Islet precursor cell (in vitro differentiated cells): ENCODE results near the gene VWC2.
A peak's percentile ranks its signal among the peaks of the same experiment; 100 is the strongest.

ENCODE experiments used
- DNase-seq: peaks from one replicate; pipeline ENCODE4 v3.0.0-alpha.2; 2018

Gene VWC2

GRCh38 chr7:49852619-49853462, 79.4 kb downstream of the VWC2 start:
- peak; percentile 76 for DNase-seq

GRCh38 chr7:49855281-49855980, 82.0 kb downstream of the VWC2 start:
- no peak for DNase-seq

GRCh38 chr7:49860293-49860692, 86.9 kb downstream of the VWC2 start:
- DNase-seq, result no peak

- no peak for DNase-seq
These were observed 92.8 kb downstream of the VWC2 start for GRCh38 chr7:49866076-49866735.

- no peak for DNase-seq
These were observed 93.5 kb downstream of the VWC2 start for GRCh38 chr7:49866910-49867309.

- no peak for DNase-seq
These were observed 100.0 kb downstream of the VWC2 start for GRCh38 chr7:49873420-49873819.

GRCh38 chr7:49875336-49875735, 101.9 kb downstream of the VWC2 start:
- DNase-seq, result no peak

- no peak for DNase-seq
These were observed 102.8 kb downstream of the VWC2 start for GRCh38 chr7:49876202-49876601.

GRCh38 chr7:49878089-49878488, 104.7 kb downstream of the VWC2 start:
- DNase-seq, result no peak

GRCh38 chr7:49878627-49879026, 105.2 kb downstream of the VWC2 start:
- DNase-seq, result no peak

GRCh38 chr7:49883933-49884332, 110.5 kb downstream of the VWC2 start:
- DNase-seq, result no peak

- DNase-seq, result no peak
These were observed 112.3 kb downstream of the VWC2 start for GRCh38 chr7:49885593-49886285.

- DNase-seq, result no peak
These were observed 119.0 kb downstream of the VWC2 start for GRCh38 chr7:49892481-49892880.

- DNase-seq, result no peak
These were observed 119.7 kb downstream of the VWC2 start for GRCh38 chr7:49893131-49893530.

GRCh38 chr7:49894543-49894942, 121.1 kb downstream of the VWC2 start:
- no peak for DNase-seq

- no peak for DNase-seq
These were observed 138.5 kb downstream of the VWC2 start for GRCh38 chr7:49911909-49912308.

- no peak for DNase-seq
These were observed 153.3 kb downstream of the VWC2 start for GRCh38 chr7:49926720-49927119.

- DNase-seq, result no peak
These were observed 154.2 kb downstream of the VWC2 start for GRCh38 chr7:49927631-49928030.

- no peak for DNase-seq
These were observed 155.3 kb downstream of the VWC2 start for GRCh38 chr7:49928787-49929186.

GRCh38 chr7:49931627-49932026, 158.2 kb downstream of the VWC2 start:
- no peak for DNase-seq

GRCh38 chr7:49937608-49938007, 164.2 kb downstream of the VWC2 start:
- DNase-seq, result no peak
